Mucosa of descending colon (tissue), 3 donors: ENCODE data around the gene ZNF607. TPM values are rescaled to one million over a fixed set of nuclear protein-coding genes. Genes with fewer than 3 reads are reported as not detected.
A peak's percentile ranks its signal among the peaks of the same experiment; 100 is the strongest.

ENCODE experiments used
- ATAC-seq: fragments of 200-7000 bp; cut with Tn5 transposase; one replicate; pipeline ENCODE4 v1.9.1; 2020; ENCODE audit warnings: mild to moderate bottlenecking, moderate library complexity
- DNase-seq, 3 donors: peaks; one replicate each; pipeline ENCODE4 v3.0.0-alpha.2; 2020
- H3K36me3 ChIP-seq: fragments of 200-600 bp; one replicate; pipeline ENCODE4 v1.8.0; 2021; ENCODE audit warnings: low read depth, mild to moderate bottlenecking
- H3K4me1 ChIP-seq: fragments of 200-600 bp; one replicate; pipeline ENCODE4 v1.8.0; 2021; ENCODE audit warnings: low read depth, mild to moderate bottlenecking
- H3K4me3 ChIP-seq: fragments of 200-600 bp; one replicate; pipeline ENCODE4 v1.8.0; 2021; ENCODE audit warnings: mild to moderate bottlenecking
- H3K9me3 ChIP-seq: fragments of 200-600 bp; one replicate; pipeline ENCODE4 v1.8.0; 2021; ENCODE audit warnings: mild to moderate bottlenecking
- CTCF ChIP-seq: fragments of 200-600 bp; IDR thresholded peaks from one replicate; pipeline ENCODE4 v1.8.0; 2022; ENCODE audit warnings: antibody characterized with exemption, mild to moderate bottlenecking
- intact Hi-C, 2 donors: fragments of 100-400 bp; cut with DNase I in 1 of 2; cut with micrococcal nuclease in 1 of 2; formaldehyde crosslinking; loops; one replicate each; pipeline versions ENCODE4 v1.11.0 to v1.11.1; 2022; cut with DNase I, micrococcal nuclease
- total RNA-seq, 3 donors: library from RNA; stranded (reverse); fragmentation: NEBNext Ultra II Directional in 2 of 3; extraction: Animal tissue kit (Norgen Biotek cat#: 25700) in 2 of 3; gene quantifications; one replicate each; pipeline versions ENCODE4 v1.2.1 to v1.2.4, GENCODE V29; 2021 to 2023
- donor health status: DM: no; HTN: no; CAD: no; lungs with moderate emphysema.
- donor health status: DM: no; HTN: no; CAD: no.
- donor health status: DM: no; HTN: yes; CAD: no.

ZNF607 gene
- total RNA-seq, 3 donors from 2014 or later: 6.2 to 12.8 (median 6.8) TPM

DNA sequence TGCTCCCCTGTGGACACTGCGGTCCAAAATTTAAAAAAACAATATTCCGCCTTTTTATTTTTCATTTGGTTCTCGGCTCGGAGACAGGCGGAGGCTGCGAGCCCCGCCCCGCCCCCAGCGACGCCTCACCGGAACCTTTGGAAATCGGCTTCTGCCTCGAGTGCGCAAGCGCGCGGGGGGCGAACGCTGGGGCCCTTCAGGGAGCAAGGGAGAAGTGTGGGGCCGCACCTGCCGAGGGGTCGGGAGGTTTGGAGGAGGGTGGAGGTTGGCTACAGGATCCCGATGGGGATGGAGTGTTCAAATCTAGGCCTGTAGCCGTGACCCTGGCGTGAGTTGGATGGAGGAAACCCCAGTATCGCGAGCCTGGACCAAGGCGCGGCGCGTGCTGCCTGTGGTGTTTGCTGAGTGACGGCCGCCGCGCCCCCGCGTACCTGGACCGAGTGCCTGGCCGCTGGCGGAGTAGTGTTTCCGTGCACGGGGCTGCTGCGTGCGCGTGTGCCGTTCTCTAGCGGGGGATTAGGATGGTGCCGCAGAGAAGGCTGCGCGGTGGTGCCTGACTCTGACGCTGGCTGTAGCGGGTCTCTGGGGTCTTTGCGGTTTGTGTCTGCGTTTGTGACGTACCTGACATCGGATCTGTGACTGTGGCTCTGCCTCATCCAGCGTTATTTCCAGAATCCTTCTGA is 63.7 kb downstream of the ZNF607 start:
- Histone ChIP-seq H3K36me3 (no peaks in the 10 kb centered on the region), H3K9me3 (peaks cover 1% of the 10 kb centered on the region), H3K4me3 (peak overlapping the region; percentile 50), H3K4me1 (peaks cover 20% of the 10 kb centered on the region)
- intact Hi-C loops: no loop called here
- ATAC-seq (peak; percentile 83), DNase-seq (peak; percentile 89 to 91 (median 90))
- no peak for TF ChIP-seq CTCF

DNA sequence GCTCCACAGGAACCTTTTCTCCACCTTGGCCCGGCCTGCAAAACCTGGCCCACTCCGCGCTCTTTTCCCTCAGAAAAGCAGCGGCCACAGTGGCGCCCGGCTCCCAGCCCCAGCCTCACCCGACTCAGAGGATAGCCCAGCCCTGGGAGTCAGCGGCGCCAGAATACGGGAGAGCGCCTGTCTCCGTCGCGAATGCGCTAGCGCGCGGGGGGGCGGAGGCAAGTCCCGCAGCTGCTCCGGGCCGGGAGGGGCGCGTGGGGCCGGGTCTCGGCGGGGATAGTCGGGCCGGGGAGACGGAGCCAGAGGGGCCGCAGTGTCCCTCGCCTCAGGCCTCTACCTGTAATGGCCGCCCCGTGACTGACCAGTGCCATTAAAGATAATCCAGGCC is 64.3 kb downstream of the ZNF607 start, which contains the start of gene ZFP30:
Gene ZFP30, minus strand, starts transcription at position 165 of the 388 bp plus-strand sequence. CDS start 7,643 bp downstream, outside the sequence.
- DNase-seq (peak; percentile 89 to 92 (median 90)), ATAC-seq (peak; percentile 94)
- TF ChIP-seq CTCF: no peak
- peaks cover 4% of the 10 kb centered on the region for H3K9me3 ChIP-seq
- H3K4me3 ChIP-seq: peak within 1 kb of the TSS; percentile 50
- intact Hi-C loops: no loop called here
- H3K4me1 ChIP-seq: peaks cover 20% of the 10 kb centered on the region
- H3K36me3 ChIP-seq: no peaks in the 10 kb centered on the region

DNA sequence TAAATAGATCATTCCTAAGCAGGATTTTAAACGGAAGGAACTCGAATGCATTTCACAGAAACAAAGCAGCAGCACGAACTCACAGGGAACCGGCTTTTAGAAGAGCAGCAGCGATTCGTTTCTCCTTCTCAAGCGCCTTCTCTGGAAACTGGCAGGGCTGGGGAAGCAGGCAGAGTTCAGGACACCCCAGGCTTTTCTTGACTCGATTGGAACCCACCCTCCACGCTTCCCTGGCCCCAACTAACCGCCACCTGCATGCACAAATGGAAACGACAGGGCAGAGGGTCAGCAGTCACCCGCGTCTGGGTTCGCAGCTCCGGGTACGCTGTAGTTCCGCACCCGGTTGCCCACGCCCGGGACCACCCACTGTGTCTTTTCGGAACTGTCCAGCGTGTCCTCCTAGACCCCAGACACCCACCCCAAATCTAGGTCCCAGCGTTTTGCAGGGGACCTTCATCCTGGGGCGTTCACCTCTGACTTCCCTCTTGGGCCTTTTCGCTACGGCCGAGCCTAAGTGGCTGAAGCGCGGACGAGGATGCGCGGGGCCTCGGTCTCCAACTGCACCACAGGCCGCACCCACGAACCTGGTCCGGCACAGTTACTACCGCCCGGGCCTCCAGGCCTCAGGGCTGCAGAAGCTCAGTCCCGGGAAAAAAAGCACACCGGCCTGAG is 64.8 kb downstream of the ZNF607 start:
- no peak for TF ChIP-seq CTCF
- peak; percentile 27 to 73 (median 66) for DNase-seq
- ATAC-seq: peak; percentile 76
- H3K4me1 ChIP-seq: peaks cover 20% of the 10 kb centered on the region
- no peaks in the 10 kb centered on the region for H3K36me3 ChIP-seq
- intact Hi-C loops: no loop called here
- H3K4me3 ChIP-seq: peak overlapping the region; percentile 50
- peaks cover 4% of the 10 kb centered on the region for H3K9me3 ChIP-seq

DNA sequence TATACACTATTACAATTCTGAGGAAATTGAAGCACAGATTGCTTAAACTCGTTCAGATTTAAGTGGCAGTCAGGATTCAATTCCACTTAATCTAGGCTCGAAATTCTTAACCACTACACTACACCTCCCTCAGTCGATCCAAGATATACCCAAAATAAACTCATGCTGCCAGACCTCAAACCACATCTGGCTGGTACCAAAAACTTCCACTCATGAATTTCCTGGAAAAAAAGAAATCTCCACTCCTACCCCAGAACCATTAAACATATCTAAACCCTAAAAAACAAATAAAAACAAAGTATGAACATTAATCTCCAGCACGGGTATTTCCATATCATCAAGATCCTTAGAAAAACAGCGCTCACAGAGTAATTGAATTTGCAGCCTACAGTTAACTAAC is 65.4 kb downstream of the ZNF607 start:
- no peak overlapping the region for H3K4me3 ChIP-seq
- H3K9me3 ChIP-seq: peaks cover 4% of the 10 kb centered on the region
- H3K4me1 ChIP-seq: peaks cover 20% of the 10 kb centered on the region
- H3K36me3 ChIP-seq: no peaks in the 10 kb centered on the region
- no peak for DNase-seq
- ATAC-seq: no peak
- intact Hi-C loops: no loop called here
- TF ChIP-seq CTCF: no peak

Other genes starting within 250 kb of the ZNF607 start
- gene ZNF793, start 212.8 kb downstream of the ZNF607 start, total RNA-seq: 1 to 10 TPM; 3.8 to 6.6 (median 6.0) TPM
- 1 to 10 TPM; 1.5 to 6.0 (median 1.7) TPM for gene ZNF571, start 125.0 kb downstream of the ZNF607 start, total RNA-seq
- gene ZNF540, start 124.9 kb downstream of the ZNF607 start, total RNA-seq: 1 to 10 TPM; 1.3 to 8.4 (median 1.5) TPM
- 10 to 100 TPM in 2 of 3 donors, 1 to 10 TPM in 1; 8.2 to 14.7 (median 11.0) TPM for gene ZFP30, start 64.3 kb downstream of the ZNF607 start, total RNA-seq
- gene ZNF573, start 59.8 kb upstream of the ZNF607 start, total RNA-seq: 10 to 100 TPM in 1 of 3 donors, 1 to 10 TPM in 2; 5.4 to 13.1 (median 6.4) TPM
- not detected for gene WDR87, start 186.8 kb upstream of the ZNF607 start, total RNA-seq
- gene SIPA1L3, start 187.4 kb upstream of the ZNF607 start, total RNA-seq: 100 to 1,000 TPM in 2 of 3 donors, 10 to 100 TPM in 1; 93.6 to 173 (median 144) TPM